Mucosa of descending colon (tissue), 3 donors: ENCODE measurements around the gene VPS11. TPM values are rescaled to one million over a fixed set of nuclear protein-coding genes. Genes with fewer than 3 reads are reported as not detected.
"Not testable (repeated sequence)": the region's sequence is repeated elsewhere in the genome, so short reads cannot be mapped to it uniquely, and the experiment has no call there.

Source experiments
- ATAC-seq: fragments of 200-7000 bp; cut with Tn5 transposase; one replicate; pipeline ENCODE4 v1.9.1; 2020; ENCODE audit warnings: mild to moderate bottlenecking, moderate library complexity
- DNase-seq, 3 donors: peaks; one replicate each; pipeline ENCODE4 v3.0.0-alpha.2; 2020
- H3K36me3 ChIP-seq: fragments of 200-600 bp; one replicate; pipeline ENCODE4 v1.8.0; 2021; ENCODE audit warnings: low read depth, mild to moderate bottlenecking
- H3K4me1 ChIP-seq: fragments of 200-600 bp; one replicate; pipeline ENCODE4 v1.8.0; 2021; ENCODE audit warnings: low read depth, mild to moderate bottlenecking
- H3K4me3 ChIP-seq: fragments of 200-600 bp; one replicate; pipeline ENCODE4 v1.8.0; 2021; ENCODE audit warnings: mild to moderate bottlenecking
- H3K9me3 ChIP-seq: fragments of 200-600 bp; one replicate; pipeline ENCODE4 v1.8.0; 2021; ENCODE audit warnings: mild to moderate bottlenecking
- CTCF ChIP-seq: fragments of 200-600 bp; IDR thresholded peaks from one replicate; pipeline ENCODE4 v1.8.0; 2022; ENCODE audit warnings: antibody characterized with exemption, mild to moderate bottlenecking
- intact Hi-C, 2 donors: fragments of 100-400 bp; cut with DNase I in 1 of 2; cut with micrococcal nuclease in 1 of 2; formaldehyde crosslinking; loops; one replicate each; pipeline versions ENCODE4 v1.11.0 to v1.11.1; 2022; cut with DNase I, micrococcal nuclease
- total RNA-seq, 3 donors: library from RNA; stranded (reverse); fragmentation: NEBNext Ultra II Directional in 2 of 3; extraction: Animal tissue kit (Norgen Biotek cat#: 25700) in 2 of 3; gene quantifications; one replicate each; pipeline versions ENCODE4 v1.2.1 to v1.2.4, GENCODE V29; 2021 to 2023
- donor health status: DM: no; HTN: no; CAD: no; lungs with moderate emphysema.
- donor health status: DM: no; HTN: no; CAD: no.
- donor health status: DM: no; HTN: yes; CAD: no.

The VPS11 gene
- total RNA-seq, 3 donors from 2014 or later: 26.1 to 34.8 (median 29.1) TPM

GRCh38 chr11:119055901-119056300 is 11.7 kb upstream of the VPS11 start:
- no peak for TF ChIP-seq CTCF
- H3K4me3 ChIP-seq: no peak overlapping the region
- H3K4me1 ChIP-seq: peaks cover 16% of the 10 kb centered on the region
- no peaks in the 10 kb centered on the region for H3K9me3 ChIP-seq
- ATAC-seq: no peak
- H3K36me3 ChIP-seq: no peaks in the 10 kb centered on the region
- intact Hi-C loops: no loop called here
- DNase-seq: no peak

GRCh38 chr11:119056421-119056999 is 11.1 kb upstream of the VPS11 start:
- Histone ChIP-seq H3K4me3 (peak overlapping the region; percentile 87), H3K4me1 (peaks cover 16% of the 10 kb centered on the region), H3K9me3 (no peaks in the 10 kb centered on the region), H3K36me3 (no peaks in the 10 kb centered on the region)
- ATAC-seq: peak; percentile 50
- peak; percentile 49 to 79 (median 75) for DNase-seq
- intact Hi-C loops: no loop called here
- no peak for TF ChIP-seq CTCF

GRCh38 chr11:119057000-119057769 is 10.4 kb upstream of the VPS11 start, which contains the start of gene HYOU1:
TSS of gene HYOU1 (minus strand) at chr11:119057205. CDS start at chr11:119056160, 1,045 bp downstream.
- TF ChIP-seq CTCF: no peak
- H3K4me1 ChIP-seq: peaks cover 16% of the 10 kb centered on the region
- H3K36me3 ChIP-seq: no peaks in the 10 kb centered on the region
- ATAC-seq (peak; percentile 96), DNase-seq (peak; percentile 99 to 100 (median 99))
- H3K4me3 ChIP-seq: peak within 1 kb of the TSS; percentile 87
- intact Hi-C loops: no loop called here
- H3K9me3 ChIP-seq: no peaks in the 10 kb centered on the region

- intact Hi-C loops, DNase-seq, ATAC-seq: not testable (repeated sequence)
Observed at GRCh38 chr11:119059128-119059527, 8.5 kb upstream of the VPS11 start.

GRCh38 chr11:119061256-119061655 is 6.4 kb upstream of the VPS11 start:
- DNase-seq (no peak), ATAC-seq (no peak)
- Histone ChIP-seq H3K4me3 (no peak overlapping the region), H3K36me3 (no peaks in the 10 kb centered on the region), H3K4me1 (peaks cover 10% of the 10 kb centered on the region), H3K9me3 (no peaks in the 10 kb centered on the region)
- intact Hi-C loops: no loop called here
- no peak for TF ChIP-seq CTCF

More at GRCh38 chr11:119059128-119059527, 8.5 kb upstream of the VPS11 start:
- H3K36me3 ChIP-seq, H3K9me3 ChIP-seq, H3K4me3 ChIP-seq: not testable (repeated sequence)
- peaks cover 19% of the 10 kb centered on the region for H3K4me1 ChIP-seq

GRCh38 chr11:119062779-119063178 is 4.8 kb upstream of the VPS11 start:
- no peaks in the 10 kb centered on the region for H3K36me3 ChIP-seq
- DNase-seq (no peak), ATAC-seq (no peak)
- intact Hi-C loops: no loop called here
- TF ChIP-seq CTCF: no peak
- H3K4me1 ChIP-seq: peaks cover 14% of the 10 kb centered on the region
- H3K9me3 ChIP-seq: no peaks in the 10 kb centered on the region
- H3K4me3 ChIP-seq: no peak overlapping the region
